HCEC 1CT (cell line): ENCODE data around the gene SLC22A14.
"Not testable (repeated sequence)": the region's sequence is repeated elsewhere in the genome, so short reads cannot be mapped to it uniquely, and the experiment has no call there.

Source experiments
- DNase-seq: peaks from one replicate; pipeline ENCODE4 v3.0.0-alpha.2; 2017

The SLC22A14 gene

GRCh38 chr3:38281895-38282686, at the start of gene SLC22A14:
Gene SLC22A14 (plus strand): TSS chr3:38282294. CDS start chr3:38306027, 23,733 bp downstream.
- DNase-seq = no peak

- DNase-seq = no peak
Measured at GRCh38 chr3:38232701-38233100, 49.4 kb upstream of the SLC22A14 start.

GRCh38 chr3:38235466-38235865, 46.6 kb upstream of the SLC22A14 start:
- no peak for DNase-seq

- DNase-seq = no peak
Measured at GRCh38 chr3:38238416-38239008, 43.6 kb upstream of the SLC22A14 start.

- not testable (repeated sequence) for DNase-seq
Measured at GRCh38 chr3:38242812-38243211, 39.3 kb upstream of the SLC22A14 start.

- no peak for DNase-seq
Measured at GRCh38 chr3:38245930-38246329, 36.2 kb upstream of the SLC22A14 start.

GRCh38 chr3:38247366-38248035, 34.6 kb upstream of the SLC22A14 start:
- DNase-seq = peak; percentile 89

- no peak for DNase-seq
Measured at GRCh38 chr3:38250198-38250597, 31.9 kb upstream of the SLC22A14 start.

- no peak for DNase-seq
Measured at GRCh38 chr3:38251197-38251596, 30.9 kb upstream of the SLC22A14 start.

- no peak for DNase-seq
Measured at GRCh38 chr3:38253704-38254103, 28.4 kb upstream of the SLC22A14 start.

- DNase-seq = no peak
Measured at GRCh38 chr3:38254872-38255271, 27.2 kb upstream of the SLC22A14 start.

GRCh38 chr3:38255627-38256026, 26.5 kb upstream of the SLC22A14 start:
- no peak for DNase-seq

GRCh38 chr3:38257583-38257982, 24.5 kb upstream of the SLC22A14 start:
- no peak for DNase-seq

- DNase-seq = no peak
Measured at GRCh38 chr3:38260474-38260873, 21.6 kb upstream of the SLC22A14 start.

- DNase-seq = no peak
Measured at GRCh38 chr3:38264353-38264771, 17.7 kb upstream of the SLC22A14 start.

GRCh38 chr3:38264779-38265178, 17.3 kb upstream of the SLC22A14 start:
- DNase-seq = no peak

- DNase-seq = no peak
Measured at GRCh38 chr3:38265604-38266307, 16.3 kb upstream of the SLC22A14 start, which contains the start of gene SLC22A13. Gene SLC22A13 (plus strand): TSS chr3:38265812. CDS start chr3:38265861, 49 bp downstream.

- DNase-seq = no peak
Measured at GRCh38 chr3:38266810-38267209, 15.3 kb upstream of the SLC22A14 start.

- DNase-seq = no peak
Measured at GRCh38 chr3:38267662-38268061, 14.4 kb upstream of the SLC22A14 start.

- no peak for DNase-seq
Measured at GRCh38 chr3:38268087-38268486, 14.0 kb upstream of the SLC22A14 start.

- DNase-seq = no peak
Measured at GRCh38 chr3:38268522-38268921, 13.6 kb upstream of the SLC22A14 start.

GRCh38 chr3:38270606-38271005, 11.5 kb upstream of the SLC22A14 start:
- DNase-seq = no peak

GRCh38 chr3:38271553-38271952, 10.5 kb upstream of the SLC22A14 start:
- no peak for DNase-seq
